Endothelial cell (in vitro differentiated cells): ENCODE data around the gene TRPC4AP. TPM values are rescaled to one million over a fixed set of nuclear protein-coding genes. Genes with fewer than 3 reads are reported as not detected.
A peak's percentile ranks its signal among the peaks of the same experiment; 100 is the strongest.

Experiments
- DNase-seq: peaks from one replicate; pipeline ENCODE4 v3.0.0; 2021; ENCODE audit warnings: low spot score
- H3K27ac Mint-ChIP-seq: one replicate; pipeline ENCODE4 v1.8.0; 2021; ENCODE audit warnings: mixed read lengths, inconsistent platforms; ENCODE audit not compliant: unreplicated experiment
- H3K27me3 Mint-ChIP-seq: one replicate; pipeline ENCODE4 v1.8.0; 2021; ENCODE audit warnings: mild to moderate bottlenecking, moderate library complexity, mixed read lengths, inconsistent platforms; ENCODE audit not compliant: unreplicated experiment
- H3K36me3 Mint-ChIP-seq: one replicate; pipeline ENCODE4 v1.8.0; 2021; ENCODE audit warnings: mild to moderate bottlenecking, low read depth, mixed read lengths, inconsistent platforms; ENCODE audit not compliant: unreplicated experiment
- H3K4me1 Mint-ChIP-seq: one replicate; pipeline ENCODE4 v1.8.0; 2021; ENCODE audit warnings: mild to moderate bottlenecking, mixed read lengths, inconsistent platforms; ENCODE audit not compliant: unreplicated experiment
- H3K4me3 Mint-ChIP-seq: one replicate; pipeline ENCODE4 v1.8.0; 2021; ENCODE audit warnings: mild to moderate bottlenecking, mixed read lengths, inconsistent platforms; ENCODE audit not compliant: unreplicated experiment
- H3K9me3 Mint-ChIP-seq: one replicate; pipeline ENCODE4 v1.8.0; 2021; ENCODE audit warnings: mixed read lengths, inconsistent platforms; ENCODE audit not compliant: unreplicated experiment
- total RNA-seq: library from RNA; stranded (reverse); fragmentation: NEBNext Ultra II Directional; extraction: Animal tissue kit (Norgen Biotek cat#: 25700); gene quantifications from one replicate; pipeline ENCODE4 v1.2.1, GENCODE V29; 2021; ENCODE audit not compliant: unreplicated experiment
- TF ChIP-seq, protein P1 (sequence below): fragments of 200-600 bp; sonication (generic); IDR thresholded peaks from one replicate; pipeline ENCODE4 v1.5.0; 2021; ENCODE audit warnings: antibody characterized with exemption; ENCODE audit not compliant: unreplicated experiment

The TRPC4AP gene
- total RNA-seq, 1 donor from 2014 or later = 109 TPM

DNA sequence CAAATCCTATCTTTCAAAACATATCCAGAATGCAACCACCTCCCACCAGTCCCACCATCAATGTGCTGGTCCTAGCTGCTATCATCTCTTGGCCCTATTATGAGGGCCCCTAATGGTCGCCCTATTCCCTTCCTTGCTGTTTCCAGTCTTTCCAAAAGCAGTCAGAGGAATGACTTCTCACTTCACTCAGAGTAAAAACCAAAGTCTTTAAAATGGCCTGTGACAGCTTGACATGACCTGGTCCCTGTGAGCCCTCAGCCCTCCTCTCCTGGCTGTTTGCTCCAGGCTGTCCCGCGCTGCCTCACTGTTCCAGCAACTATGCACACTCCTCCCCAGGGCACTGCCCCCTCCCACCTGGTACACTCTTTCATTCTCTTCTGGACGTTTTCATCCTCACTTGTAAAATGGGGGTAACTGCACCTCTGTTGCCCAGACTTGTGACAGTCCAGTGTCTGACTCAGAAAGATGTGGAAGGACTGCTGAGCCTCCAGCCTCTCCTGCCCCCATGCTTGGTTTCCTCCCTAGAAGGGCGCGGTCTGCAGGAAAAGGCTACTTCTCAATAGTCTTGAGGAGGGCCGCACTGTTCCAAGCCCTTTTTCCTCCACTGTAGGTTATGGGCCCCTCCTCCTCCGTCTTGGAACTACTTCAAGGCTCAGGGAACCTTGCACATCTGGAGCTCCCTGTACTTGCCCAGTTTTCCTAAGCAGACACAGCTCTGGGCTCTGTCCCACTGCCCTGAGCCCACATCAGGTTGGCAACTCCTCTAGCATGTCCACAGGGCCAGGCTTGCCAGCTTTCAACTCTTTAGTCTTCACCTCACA is 72.3 kb downstream of the TRPC4AP start:
- no peaks in the 10 kb centered on the region for H3K9me3 Mint-ChIP-seq
- peaks cover 25% of the 10 kb centered on the region for H3K36me3 Mint-ChIP-seq
- H3K27ac Mint-ChIP-seq = no peak overlapping the region
- no peaks in the 10 kb centered on the region for H3K4me1 Mint-ChIP-seq
- no peak overlapping the region for H3K4me3 Mint-ChIP-seq
- H3K27me3 Mint-ChIP-seq = peaks cover 4% of the 10 kb centered on the region
- no peak for DNase-seq
- TF ChIP-seq, protein P1, sequence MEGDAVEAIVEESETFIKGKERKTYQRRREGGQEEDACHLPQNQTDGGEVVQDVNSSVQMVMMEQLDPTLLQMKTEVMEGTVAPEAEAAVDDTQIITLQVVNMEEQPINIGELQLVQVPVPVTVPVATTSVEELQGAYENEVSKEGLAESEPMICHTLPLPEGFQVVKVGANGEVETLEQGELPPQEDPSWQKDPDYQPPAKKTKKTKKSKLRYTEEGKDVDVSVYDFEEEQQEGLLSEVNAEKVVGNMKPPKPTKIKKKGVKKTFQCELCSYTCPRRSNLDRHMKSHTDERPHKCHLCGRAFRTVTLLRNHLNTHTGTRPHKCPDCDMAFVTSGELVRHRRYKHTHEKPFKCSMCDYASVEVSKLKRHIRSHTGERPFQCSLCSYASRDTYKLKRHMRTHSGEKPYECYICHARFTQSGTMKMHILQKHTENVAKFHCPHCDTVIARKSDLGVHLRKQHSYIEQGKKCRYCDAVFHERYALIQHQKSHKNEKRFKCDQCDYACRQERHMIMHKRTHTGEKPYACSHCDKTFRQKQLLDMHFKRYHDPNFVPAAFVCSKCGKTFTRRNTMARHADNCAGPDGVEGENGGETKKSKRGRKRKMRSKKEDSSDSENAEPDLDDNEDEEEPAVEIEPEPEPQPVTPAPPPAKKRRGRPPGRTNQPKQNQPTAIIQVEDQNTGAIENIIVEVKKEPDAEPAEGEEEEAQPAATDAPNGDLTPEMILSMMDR = no peak

DNA sequence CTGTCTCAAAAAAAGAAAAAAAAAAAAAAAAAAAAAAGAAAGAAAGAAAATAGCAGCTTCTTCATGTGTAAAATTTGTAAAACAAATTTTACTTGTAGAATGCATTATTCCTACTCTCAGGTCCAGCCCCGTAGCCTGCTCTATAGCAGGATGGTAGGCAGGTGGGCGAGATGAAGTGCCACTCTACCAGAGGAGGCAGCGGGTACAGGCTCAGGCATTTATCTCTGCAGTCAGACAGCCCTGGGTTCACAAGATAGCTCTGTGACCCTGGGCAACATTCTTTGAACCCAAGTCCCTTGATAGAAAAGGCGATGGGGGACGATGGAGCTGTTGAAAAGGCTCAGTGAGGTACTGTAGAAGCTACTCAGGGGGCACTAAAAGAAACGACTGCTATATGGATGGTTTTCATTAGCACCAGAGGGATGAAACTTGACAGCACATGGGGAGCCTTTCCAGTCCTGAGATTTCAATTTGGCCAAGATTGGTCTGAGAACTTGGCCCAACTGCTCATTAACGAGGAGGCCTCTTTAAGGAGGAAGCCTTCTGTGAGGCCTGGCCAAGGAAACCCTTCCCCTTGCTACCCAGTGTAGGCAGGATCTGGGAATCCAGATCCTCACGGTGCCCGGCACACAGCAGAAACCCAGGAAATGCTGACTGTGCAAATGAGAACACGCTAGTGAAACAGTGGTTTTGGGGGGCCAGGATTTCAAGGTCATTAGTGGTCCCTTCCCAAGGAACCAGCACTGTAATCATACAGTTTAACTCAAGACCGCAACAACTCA is 73.8 kb downstream of the TRPC4AP start:
- Mint-ChIP-seq H3K9me3 (no peaks in the 10 kb centered on the region), H3K27me3 (peaks cover 5% of the 10 kb centered on the region), H3K27ac (no peak overlapping the region), H3K36me3 (peaks cover 28% of the 10 kb centered on the region), H3K4me1 (no peaks in the 10 kb centered on the region), H3K4me3 (no peak overlapping the region)
- DNase-seq = no peak
- TF ChIP-seq, protein P1 = no peak

DNA sequence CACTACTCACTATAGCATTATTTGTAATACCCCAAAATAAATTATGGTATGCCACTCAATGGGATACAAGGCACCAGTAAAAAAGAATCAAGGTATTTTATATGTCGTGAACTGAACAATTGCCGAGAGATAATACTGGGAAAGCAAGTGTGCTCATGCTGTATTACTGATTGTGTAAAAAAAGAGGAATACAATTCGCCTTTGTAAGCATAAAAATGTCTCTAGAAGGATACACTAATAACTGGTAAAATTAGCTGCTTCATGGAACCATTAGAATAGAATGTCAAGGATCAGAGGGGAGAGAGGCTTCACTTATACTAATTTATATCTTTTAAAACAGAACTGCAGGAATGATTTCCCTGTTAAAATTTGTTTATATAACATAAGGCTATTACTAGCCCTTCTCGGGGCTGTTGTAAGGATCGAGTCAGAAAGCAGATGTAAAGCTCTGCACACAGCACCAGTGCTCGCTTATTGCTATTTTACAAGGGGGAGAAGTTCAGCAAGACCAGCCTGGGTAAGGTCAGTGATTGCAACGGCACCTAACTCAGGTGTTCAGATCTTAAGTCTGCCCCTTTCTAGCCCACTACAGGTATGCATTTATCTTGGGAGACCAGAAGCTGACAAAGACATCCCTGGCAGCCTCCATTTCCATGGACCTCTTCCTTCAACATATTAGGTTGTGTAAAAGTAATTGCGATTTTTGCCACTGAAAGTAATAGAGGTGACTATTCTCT is 75.3 kb downstream of the TRPC4AP start:
- peaks cover 32% of the 10 kb centered on the region for H3K36me3 Mint-ChIP-seq
- no peak overlapping the region for H3K27ac Mint-ChIP-seq
- TF ChIP-seq, protein P1 = no peak
- no peak overlapping the region for H3K4me3 Mint-ChIP-seq
- DNase-seq = no peak
- H3K4me1 Mint-ChIP-seq = no peaks in the 10 kb centered on the region
- peaks cover 5% of the 10 kb centered on the region for H3K27me3 Mint-ChIP-seq
- H3K9me3 Mint-ChIP-seq = no peaks in the 10 kb centered on the region

DNA sequence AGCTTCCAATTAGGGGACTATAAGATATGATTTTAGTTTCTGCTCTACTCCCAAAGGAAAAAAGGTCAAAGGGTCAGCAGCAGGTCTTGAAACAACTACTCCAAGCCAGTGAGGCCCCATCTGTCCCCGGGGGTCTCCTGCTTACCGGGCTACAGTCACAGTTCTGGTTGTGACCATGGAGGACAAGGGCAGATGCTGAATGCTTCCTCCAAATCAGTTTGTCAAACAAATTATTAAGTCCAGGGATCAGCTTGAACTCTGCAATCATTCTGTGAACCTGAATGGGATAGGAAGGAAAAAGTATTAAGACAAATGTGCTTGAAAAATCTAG is 76.8 kb downstream of the TRPC4AP start:
- Mint-ChIP-seq H3K36me3 (peaks cover 29% of the 10 kb centered on the region), H3K27me3 (peaks cover 2% of the 10 kb centered on the region), H3K4me1 (no peaks in the 10 kb centered on the region), H3K27ac (no peak overlapping the region), H3K9me3 (no peaks in the 10 kb centered on the region), H3K4me3 (peak overlapping the region; percentile 34)
- TF ChIP-seq, protein P1 = no peak
- DNase-seq = no peak
